K562 (cell line): ENCODE data around the gene SMIM35. TPM values are rescaled to one million over a fixed set of nuclear protein-coding genes. Genes with fewer than 3 reads are reported as not detected.

ENCODE experiments used
- ARID3A ChIP-seq: IDR thresholded peaks from 2 replicates; pipeline ENCODE4 v1.6.1; 2012; ENCODE audit warnings: low read depth, low read length, improper control_type of control experiment, borderline replicate concordance
- ATF3 ChIP-seq, 2 experiments: fragments of 450-650 bp in 1 of 2; sonication (generic) in 1 of 2; formaldehyde crosslinking in 1 of 2; IDR thresholded peaks in 1 of 2; conservative IDR thresholded peaks in 1 of 2; 2 replicates each; pipeline versions ENCODE4 v1.6.1 to v1.8.1; 2016 to 2023; ENCODE audit warnings: mild to moderate bottlenecking in 2 of 2, moderate library complexity in 2 of 2, inconsistent platforms in 1 of 2, missing genetic modification reagents in 1 of 2
- ATF7 ChIP-seq: fragments of 450-650 bp; IDR thresholded peaks from 2 replicates; pipeline ENCODE4 v1.7.1; 2014; ENCODE audit warnings: mild to moderate bottlenecking, moderate library complexity
- BDP1 ChIP-seq: IDR thresholded peaks from 3 replicates; pipeline ENCODE4 v1.6.1; 2011; ENCODE audit not compliant: insufficient read length, insufficient read depth
- CREM ChIP-seq: IDR thresholded peaks from 2 replicates; pipeline ENCODE4 v1.6.1; 2014; ENCODE audit warnings: antibody characterized with exemption, low read depth
- EZH2 ChIP-seq: IDR thresholded peaks from 2 replicates; pipeline ENCODE4 v1.6.1; 2012; ENCODE audit warnings: low read depth, mild to moderate bottlenecking, inconsistent platforms, low read length, borderline replicate concordance
- FOXA1 ChIP-seq: fragments of 450-650 bp; IDR thresholded peaks from 2 replicates; pipeline ENCODE4 v1.6.1; 2016; ENCODE audit warnings: mild to moderate bottlenecking, borderline replicate concordance
- HDGF ChIP-seq: fragments of 450-650 bp; IDR thresholded peaks from 2 replicates; pipeline ENCODE4 v1.6.1; 2016
- MED1 ChIP-seq: sonication (generic); formaldehyde crosslinking; IDR thresholded peaks from 2 replicates; pipeline ENCODE4 v1.8.1; 2023; ENCODE audit warnings: missing genetic modification reagents, borderline replicate concordance
- NFRKB ChIP-seq: fragments of 450-650 bp; IDR thresholded peaks from 2 replicates; pipeline ENCODE4 v1.6.1; 2016; ENCODE audit warnings: low read depth
- NR2C2 ChIP-seq, 2 experiments: fragments of 200-800 bp in 1 of 2; sonication (Bioruptor generic) in 1 of 2; sonication (generic) in 1 of 2; formaldehyde crosslinking in 1 of 2; IDR thresholded peaks; 2 replicates each; pipeline versions ENCODE4 v1.6.1 to v1.8.0; 2016 to 2022; ENCODE audit warnings: mild to moderate bottlenecking in 1 of 2, missing compliant biosample characterization in 1 of 2, missing genetic modification characterization in 1 of 2, missing genetic modification reagents in 1 of 2
- RHOXF2B ChIP-seq: fragments of 250-450 bp; sonication (Bioruptor Pico); conservative IDR thresholded peaks from 2 replicates; pipeline ENCODE4 v1.5.1; 2021
- SRF ChIP-seq, 2 experiments: fragments of 250-450, 450-650 bp in 1 of 2; sonication (Bioruptor Pico) in 1 of 2; sonication (generic) in 1 of 2; formaldehyde crosslinking; IDR thresholded peaks; 2 replicates each; pipeline versions ENCODE4 v1.5.0 to v1.5.1; 2020 to 2022; ENCODE audit warnings: mild to moderate bottlenecking in 1 of 2, missing genetic modification reagents in 1 of 2
- SRSF3 ChIP-seq: fragments of 200-400 bp; formaldehyde crosslinking; IDR thresholded peaks from 2 replicates; pipeline ENCODE4 v1.6.1; 2016; ENCODE audit warnings: mild to moderate bottlenecking, low read length, moderate library complexity; ENCODE audit not compliant: insufficient read depth
- polyA plus RNA-seq, 8 experiments: library from polyadenylated mRNA; depleted of rRNA in 4 of 8; stranded (reverse) in 5 of 8; unstranded in 3 of 8; fragments of >200 nt; fragmentation: Nextera tagmentation in 2 of 8; fragmentation: Illumina TruSeq in 1 of 8; extraction: Ambion mirVana in 2 of 8; extraction: Trizol in 1 of 8; gene quantifications; 2 replicates each; pipeline versions ENCODE4 v1.2.1 to v1.2.3, GENCODE V29; 2011 to 2014; ENCODE audit warnings: inconsistent platforms in 1 of 8, missing spikeins in 1 of 8
- total RNA-seq, 7 experiments: library from RNA; depleted of rRNA in 6 of 7; stranded (reverse); fragments of >200 nt in 6 of 7; fragmentation: Illumina TruSeq in 2 of 7; extraction: Trizol in 2 of 7; gene quantifications; 2 replicates each; pipeline versions ENCODE4 v1.2.1 to v1.2.3, GENCODE V29; 2011 to 2021; ENCODE audit warnings: low replicate concordance in 1 of 7
- TF ChIP-seq, protein P1 (sequence below): IDR thresholded peaks from 2 replicates; pipeline ENCODE4 v1.6.1; 2014; ENCODE audit warnings: antibody characterized with exemption
- TF ChIP-seq, protein P2 (sequence below): fragments of 250-450 bp; sonication (Bioruptor Pico); IDR thresholded peaks from 2 replicates; pipeline ENCODE4 v1.5.0; 2020; ENCODE audit warnings: mild to moderate bottlenecking, borderline replicate concordance
- TF ChIP-seq, protein P3 (sequence below): sonication (generic); formaldehyde crosslinking; IDR thresholded peaks from 2 replicates; pipeline ENCODE4 v1.8.0; 2023; ENCODE audit warnings: mild to moderate bottlenecking, missing genetic modification reagents
- TF ChIP-seq, protein P4 (sequence below): sonication (generic); formaldehyde crosslinking; IDR thresholded peaks from 2 replicates; pipeline ENCODE4 v1.9.0; 2022; ENCODE audit warnings: mild to moderate bottlenecking, missing genetic modification reagents

SMIM35 gene
- total and polyA plus RNA-seq, 9 of the 15 experiments (the other 6 are each of a cell fraction or from before 2014, with no cell fraction given): 0.03 TPM; not detected in 7

GRCh38 chr11:118060869-118061268, 25.9 kb downstream of the SMIM35 start (continued):
- TF ChIP-seq ATF3 (IDR thresholded peaks at IDR 0.05) (peak; percentile 43; the same call in 1 of the 2 replicates), ATF3 (CRISPR knock-in tag; conservative IDR thresholded peaks at IDR 0.05) (no peak), ATF7 (no peak), MED1 (CRISPR knock-in tag) (no peak), HDGF (no peak), SRSF3 (no peak), SRF (CRISPR knock-in tag; IDR thresholded peaks at IDR 0.05) (no peak), ARID3A (no peak), BDP1 (no peak), NFRKB (no peak), CREM (no peak), NR2C2 (CRISPR knock-in tag; IDR thresholded peaks at IDR 0.05) (no peak), NR2C2 (tag; IDR thresholded peaks at IDR 0.05) (no peak), FOXA1 (no peak), RHOXF2B (CRISPR knock-in tag) (no peak), EZH2 (no peak)
- TF ChIP-seq, protein P1, sequence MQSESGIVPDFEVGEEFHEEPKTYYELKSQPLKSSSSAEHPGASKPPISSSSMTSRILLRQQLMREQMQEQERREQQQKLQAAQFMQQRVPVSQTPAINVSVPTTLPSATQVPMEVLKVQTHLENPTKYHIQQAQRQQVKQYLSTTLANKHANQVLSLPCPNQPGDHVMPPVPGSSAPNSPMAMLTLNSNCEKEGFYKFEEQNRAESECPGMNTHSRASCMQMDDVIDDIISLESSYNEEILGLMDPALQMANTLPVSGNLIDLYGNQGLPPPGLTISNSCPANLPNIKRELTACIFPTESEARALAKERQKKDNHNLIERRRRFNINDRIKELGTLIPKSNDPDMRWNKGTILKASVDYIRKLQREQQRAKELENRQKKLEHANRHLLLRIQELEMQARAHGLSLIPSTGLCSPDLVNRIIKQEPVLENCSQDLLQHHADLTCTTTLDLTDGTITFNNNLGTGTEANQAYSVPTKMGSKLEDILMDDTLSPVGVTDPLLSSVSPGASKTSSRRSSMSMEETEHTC: no peak; the same call in 1 of the 2 replicates
- TF ChIP-seq, protein P2, sequence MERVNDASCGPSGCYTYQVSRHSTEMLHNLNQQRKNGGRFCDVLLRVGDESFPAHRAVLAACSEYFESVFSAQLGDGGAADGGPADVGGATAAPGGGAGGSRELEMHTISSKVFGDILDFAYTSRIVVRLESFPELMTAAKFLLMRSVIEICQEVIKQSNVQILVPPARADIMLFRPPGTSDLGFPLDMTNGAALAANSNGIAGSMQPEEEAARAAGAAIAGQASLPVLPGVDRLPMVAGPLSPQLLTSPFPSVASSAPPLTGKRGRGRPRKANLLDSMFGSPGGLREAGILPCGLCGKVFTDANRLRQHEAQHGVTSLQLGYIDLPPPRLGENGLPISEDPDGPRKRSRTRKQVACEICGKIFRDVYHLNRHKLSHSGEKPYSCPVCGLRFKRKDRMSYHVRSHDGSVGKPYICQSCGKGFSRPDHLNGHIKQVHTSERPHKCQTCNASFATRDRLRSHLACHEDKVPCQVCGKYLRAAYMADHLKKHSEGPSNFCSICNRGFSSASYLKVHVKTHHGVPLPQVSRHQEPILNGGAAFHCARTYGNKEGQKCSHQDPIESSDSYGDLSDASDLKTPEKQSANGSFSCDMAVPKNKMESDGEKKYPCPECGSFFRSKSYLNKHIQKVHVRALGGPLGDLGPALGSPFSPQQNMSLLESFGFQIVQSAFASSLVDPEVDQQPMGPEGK: no peak
- TF ChIP-seq, protein P3, sequence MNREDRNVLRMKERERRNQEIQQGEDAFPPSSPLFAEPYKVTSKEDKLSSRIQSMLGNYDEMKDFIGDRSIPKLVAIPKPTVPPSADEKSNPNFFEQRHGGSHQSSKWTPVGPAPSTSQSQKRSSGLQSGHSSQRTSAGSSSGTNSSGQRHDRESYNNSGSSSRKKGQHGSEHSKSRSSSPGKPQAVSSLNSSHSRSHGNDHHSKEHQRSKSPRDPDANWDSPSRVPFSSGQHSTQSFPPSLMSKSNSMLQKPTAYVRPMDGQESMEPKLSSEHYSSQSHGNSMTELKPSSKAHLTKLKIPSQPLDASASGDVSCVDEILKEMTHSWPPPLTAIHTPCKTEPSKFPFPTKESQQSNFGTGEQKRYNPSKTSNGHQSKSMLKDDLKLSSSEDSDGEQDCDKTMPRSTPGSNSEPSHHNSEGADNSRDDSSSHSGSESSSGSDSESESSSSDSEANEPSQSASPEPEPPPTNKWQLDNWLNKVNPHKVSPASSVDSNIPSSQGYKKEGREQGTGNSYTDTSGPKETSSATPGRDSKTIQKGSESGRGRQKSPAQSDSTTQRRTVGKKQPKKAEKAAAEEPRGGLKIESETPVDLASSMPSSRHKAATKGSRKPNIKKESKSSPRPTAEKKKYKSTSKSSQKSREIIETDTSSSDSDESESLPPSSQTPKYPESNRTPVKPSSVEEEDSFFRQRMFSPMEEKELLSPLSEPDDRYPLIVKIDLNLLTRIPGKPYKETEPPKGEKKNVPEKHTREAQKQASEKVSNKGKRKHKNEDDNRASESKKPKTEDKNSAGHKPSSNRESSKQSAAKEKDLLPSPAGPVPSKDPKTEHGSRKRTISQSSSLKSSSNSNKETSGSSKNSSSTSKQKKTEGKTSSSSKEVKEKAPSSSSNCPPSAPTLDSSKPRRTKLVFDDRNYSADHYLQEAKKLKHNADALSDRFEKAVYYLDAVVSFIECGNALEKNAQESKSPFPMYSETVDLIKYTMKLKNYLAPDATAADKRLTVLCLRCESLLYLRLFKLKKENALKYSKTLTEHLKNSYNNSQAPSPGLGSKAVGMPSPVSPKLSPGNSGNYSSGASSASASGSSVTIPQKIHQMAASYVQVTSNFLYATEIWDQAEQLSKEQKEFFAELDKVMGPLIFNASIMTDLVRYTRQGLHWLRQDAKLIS (CRISPR knock-in tag): no peak
- TF ChIP-seq, protein P4, sequence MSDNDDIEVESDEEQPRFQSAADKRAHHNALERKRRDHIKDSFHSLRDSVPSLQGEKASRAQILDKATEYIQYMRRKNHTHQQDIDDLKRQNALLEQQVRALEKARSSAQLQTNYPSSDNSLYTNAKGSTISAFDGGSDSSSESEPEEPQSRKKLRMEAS: no peak
